T-helper 22 cell (primary cell): ENCODE results near the gene HHATL.

ENCODE experiments used
- DNase-seq: peaks from one replicate; pipeline ENCODE4 v3.0.0-alpha.2; 2020; ENCODE audit warnings: low read depth

Gene HHATL, protein sequence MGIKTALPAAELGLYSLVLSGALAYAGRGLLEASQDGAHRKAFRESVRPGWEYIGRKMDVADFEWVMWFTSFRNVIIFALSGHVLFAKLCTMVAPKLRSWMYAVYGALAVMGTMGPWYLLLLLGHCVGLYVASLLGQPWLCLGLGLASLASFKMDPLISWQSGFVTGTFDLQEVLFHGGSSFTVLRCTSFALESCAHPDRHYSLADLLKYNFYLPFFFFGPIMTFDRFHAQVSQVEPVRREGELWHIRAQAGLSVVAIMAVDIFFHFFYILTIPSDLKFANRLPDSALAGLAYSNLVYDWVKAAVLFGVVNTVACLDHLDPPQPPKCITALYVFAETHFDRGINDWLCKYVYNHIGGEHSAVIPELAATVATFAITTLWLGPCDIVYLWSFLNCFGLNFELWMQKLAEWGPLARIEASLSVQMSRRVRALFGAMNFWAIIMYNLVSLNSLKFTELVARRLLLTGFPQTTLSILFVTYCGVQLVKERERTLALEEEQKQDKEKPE

DNA sequence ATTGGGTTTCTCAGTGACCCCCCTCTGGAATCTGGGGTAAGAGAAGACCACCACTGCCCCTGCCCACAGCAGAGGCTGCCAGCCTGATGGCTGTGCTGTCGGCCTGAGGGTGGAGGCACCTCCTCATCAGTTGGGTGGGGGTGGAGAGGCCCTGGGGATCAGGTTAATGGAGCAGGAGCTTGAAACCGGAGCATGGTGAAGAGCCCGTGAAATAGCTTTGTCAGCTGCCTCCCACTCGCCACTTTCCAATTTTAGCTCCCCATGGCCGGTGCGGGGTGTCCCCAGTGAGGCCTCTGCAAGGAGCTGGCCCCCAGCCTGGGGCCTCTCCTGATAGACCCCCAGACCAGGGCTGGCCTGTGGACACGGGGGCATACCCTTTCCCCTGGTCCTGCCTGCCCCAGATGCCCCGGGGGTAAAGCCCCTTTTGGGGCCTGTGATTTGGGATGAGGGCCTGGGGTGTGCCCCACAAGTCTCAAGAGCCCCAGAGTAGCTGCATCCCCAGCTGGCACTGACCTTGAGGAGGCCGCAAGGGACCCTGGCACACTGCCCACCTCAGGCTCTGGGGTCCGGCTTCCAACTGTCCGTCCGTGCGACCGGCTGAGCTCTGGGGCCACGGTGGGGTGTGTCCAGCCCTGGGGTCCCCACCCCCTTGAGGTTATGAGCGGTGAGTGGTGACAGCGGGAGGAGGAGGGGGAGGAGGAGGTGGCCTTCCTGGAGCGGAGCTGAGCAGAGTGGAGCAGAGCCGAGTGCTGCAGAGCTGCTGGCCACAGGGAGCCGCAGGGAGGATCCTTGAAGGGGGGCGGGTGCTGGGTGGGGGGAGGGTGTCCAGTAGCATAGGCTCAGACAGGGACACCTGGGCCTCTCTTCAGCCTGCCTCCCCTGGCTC is at the start of gene HHATL:
Gene HHATL, minus strand, starts transcription at position 733 of the 886 bp plus-strand sequence. CDS start 1,972 bp downstream, outside the sequence.
- no peak for DNase-seq

DNA sequence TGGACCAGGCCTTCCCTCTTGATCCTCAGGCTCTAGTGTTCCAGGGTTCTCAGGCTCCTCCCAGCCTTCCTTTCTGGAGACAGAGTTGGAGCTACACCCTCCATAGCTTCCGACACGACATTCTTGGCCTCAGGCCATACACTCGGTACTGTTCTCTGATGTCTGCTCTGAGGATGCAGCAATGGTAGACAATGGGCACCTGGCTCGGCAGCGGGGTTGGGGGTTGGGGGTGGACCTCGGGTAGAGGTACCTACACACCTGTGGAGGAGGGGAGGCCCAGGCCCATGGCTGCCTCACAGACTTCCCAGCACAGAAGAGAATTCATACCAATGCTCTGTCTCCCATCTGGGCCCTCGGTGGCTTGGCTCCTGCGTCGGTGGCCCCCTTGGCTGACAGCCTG is 49.0 kb upstream of the HHATL start:
- DNase-seq = no peak

DNA sequence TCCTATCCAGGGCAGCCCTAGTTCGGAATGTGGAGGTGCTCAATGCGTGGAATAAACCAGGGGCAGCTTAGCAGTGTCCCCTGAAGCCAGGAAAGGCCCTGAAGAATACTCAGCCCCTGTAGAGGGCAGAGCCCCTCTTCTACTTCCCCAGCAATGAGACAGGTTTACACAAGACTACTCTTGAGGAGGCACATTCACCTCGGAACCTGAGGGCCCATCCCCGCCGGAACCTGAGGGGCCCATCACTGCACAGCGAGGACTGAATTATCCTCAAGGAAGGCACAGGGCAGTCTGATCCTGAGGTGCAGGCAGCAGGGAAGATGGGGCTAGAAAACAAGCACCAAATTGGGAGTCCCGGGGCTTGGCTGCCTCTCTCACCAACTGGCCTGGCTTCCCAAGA is 48.2 kb upstream of the HHATL start:
- no peak for DNase-seq

DNA sequence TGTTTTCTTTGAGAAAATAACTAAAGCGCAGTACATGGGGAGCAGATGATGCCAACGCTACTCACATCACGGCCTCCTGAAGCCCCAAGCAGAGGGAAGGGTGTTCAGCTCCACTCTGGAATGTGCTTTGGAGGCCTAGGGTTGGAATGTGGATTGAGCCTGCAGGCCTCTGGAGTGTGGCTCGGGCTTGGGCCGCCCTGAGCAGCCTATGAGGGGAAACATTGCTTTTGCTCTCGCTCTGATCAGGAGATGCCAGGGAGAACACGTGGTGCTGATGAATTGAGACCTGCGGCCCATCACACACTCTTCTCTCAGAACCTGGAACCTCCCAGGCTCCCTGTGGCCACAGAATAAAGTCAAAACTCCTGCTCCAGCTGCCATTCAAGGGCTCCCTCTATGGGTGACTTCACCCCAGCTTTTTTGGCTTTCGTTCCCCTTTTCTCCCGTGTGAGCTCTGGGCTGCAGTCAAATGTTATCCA is 47.2 kb upstream of the HHATL start:
- DNase-seq = no peak

DNA sequence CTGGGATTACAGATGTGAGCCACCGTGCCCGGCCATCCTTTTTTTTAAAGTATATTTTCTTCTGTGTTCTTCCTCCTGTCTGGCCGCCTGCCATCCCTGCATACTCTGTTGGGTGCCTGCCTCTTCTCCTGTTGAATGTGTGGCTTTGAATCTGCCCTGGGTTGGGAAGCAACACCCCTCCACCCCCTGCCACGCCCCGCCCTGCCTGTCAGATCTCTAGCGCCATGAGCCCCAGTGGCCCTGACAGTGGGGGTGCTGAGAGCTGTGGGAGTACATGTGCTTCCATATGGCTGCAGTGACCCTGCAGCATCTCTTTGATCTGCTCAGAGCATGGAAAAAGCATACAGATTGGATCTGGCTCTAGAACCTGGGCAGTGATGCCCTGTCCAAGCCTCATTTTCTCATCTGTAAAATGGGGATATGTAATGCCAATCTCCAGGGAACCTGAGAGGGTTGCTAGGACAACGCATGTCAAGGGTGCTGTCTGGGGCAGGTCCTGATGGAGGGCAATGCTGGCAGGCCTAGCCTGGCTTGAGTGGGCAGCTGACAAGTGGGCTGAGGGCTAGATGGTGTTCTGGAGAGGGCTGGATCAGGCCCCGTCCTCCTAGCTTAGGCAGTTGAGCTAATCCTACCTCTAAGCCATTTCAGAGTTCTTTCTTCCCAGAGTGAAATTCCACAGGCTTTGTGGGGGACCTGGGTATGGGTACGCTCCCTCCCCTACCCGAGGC is 46.6 kb upstream of the HHATL start:
- no peak for DNase-seq

DNA sequence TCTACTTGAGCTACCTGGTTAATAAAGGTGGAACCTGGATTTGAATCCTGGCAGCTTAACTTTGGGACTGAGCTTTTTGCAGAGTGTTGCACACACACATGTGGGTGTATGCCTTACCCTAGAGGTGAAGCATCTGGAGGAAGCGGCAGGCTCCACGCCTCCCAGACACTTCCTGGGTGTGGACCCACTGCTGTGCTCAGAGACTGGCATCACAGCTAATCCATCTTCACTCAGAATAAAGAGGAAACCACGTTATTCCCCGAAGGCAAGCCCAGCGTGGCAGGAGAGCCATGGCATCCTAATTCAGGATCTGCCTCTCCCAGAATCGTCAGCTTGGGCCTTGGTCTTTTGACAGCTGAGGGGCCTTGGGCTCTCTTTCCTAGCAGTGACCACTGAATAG is 45.0 kb upstream of the HHATL start:
- no peak for DNase-seq

DNA sequence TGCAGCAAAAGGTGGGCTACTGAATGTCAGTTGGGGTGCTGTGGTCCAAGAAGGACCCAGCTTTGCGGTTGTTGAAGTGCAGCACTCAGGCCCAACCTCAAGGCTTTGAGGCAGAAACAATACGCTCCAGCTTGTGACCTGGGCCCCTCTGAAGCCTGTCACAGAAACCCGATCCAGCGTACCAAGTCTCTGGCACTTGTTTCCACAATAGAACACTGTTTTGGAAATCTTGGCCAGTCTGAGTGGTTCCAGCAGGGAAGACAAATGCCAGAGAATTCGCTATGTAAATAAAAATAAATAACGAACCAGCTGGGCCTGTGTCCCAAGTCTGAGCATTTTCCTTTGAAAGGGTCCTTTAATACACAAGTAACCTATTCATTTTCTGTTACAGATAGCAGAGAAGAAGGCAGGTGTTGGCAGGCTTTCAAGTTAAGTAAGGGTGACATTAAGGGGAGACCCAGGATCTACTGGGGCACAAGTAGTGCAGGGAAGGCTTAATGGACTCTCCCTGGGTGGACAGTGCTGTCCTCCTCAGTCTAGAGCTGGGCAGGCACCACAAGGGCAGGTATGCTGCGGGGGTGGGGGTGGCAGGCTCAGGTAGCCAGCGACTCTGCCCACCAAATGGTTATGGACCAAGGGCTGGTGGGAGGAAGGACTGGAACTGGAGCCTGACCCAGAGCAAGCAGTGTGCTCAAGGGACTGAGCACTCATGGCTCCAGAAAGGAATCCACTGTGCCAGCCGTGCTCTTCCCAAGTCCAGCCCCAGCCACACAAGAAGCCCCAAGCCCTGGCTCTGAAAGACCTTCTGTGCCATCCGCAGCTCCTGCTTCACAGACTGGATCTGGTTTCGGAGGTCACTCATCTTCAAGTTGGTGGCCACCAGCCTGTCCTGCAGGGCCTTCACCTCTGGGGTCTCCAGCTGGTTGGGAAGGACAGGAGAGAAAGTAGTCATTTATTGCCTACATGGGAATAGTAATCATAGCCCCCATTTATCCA is 44.2 kb upstream of the HHATL start:
- no peak for DNase-seq

DNA sequence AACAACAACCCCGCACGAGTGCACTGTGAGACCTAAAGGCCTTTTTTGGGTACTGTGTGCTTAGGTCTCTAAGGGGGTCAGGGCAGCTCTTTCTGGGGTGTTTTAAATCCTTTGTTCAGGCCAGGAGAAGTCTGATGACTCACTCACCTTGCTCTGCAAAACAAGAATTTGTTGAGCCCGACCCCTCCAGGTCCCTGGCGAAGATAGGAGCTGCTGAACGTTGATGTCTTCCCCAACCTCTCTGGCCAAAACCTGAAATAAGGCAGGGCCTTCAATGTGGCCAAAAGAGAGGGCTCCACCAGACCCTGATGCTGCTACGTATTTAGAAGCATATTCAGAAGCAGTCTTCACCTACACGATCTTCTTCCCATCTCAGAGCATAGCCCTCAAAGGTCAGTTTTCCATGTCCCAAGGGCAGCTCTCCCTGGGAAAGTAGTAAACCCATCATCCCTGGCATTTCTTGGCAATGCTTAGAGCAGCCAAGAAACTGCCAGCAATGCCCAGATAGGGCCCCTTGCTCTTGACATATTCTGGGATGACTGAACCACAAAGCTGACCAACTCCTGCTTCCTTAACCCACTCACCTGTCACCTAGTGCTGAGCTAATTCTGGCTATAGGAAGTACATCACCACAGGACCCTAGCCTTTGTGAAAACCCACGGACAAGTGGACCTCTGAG is 43.3 kb upstream of the HHATL start:
- DNase-seq = no peak

DNA sequence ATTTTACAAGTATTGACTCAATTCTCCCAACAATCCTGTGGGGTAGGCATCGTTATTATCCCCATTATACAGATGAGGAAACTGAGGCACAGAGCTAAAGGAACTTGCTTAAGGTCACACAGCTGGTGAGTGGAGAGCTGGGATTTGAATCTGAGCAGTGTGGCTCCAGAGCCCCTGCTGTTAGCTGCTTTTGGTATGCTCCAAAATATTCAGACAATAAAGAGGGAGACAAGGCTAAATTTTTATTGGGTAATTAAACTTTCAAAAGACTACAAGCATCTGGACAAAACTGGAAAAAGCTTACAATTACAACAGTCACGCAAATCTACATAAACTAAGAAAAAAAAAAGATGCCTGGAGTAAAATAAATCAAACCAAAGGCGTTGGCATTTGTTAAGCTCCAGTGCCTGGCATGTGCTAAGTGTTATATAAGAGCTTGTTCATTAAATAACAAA is 42.7 kb upstream of the HHATL start:
- no peak for DNase-seq

DNA sequence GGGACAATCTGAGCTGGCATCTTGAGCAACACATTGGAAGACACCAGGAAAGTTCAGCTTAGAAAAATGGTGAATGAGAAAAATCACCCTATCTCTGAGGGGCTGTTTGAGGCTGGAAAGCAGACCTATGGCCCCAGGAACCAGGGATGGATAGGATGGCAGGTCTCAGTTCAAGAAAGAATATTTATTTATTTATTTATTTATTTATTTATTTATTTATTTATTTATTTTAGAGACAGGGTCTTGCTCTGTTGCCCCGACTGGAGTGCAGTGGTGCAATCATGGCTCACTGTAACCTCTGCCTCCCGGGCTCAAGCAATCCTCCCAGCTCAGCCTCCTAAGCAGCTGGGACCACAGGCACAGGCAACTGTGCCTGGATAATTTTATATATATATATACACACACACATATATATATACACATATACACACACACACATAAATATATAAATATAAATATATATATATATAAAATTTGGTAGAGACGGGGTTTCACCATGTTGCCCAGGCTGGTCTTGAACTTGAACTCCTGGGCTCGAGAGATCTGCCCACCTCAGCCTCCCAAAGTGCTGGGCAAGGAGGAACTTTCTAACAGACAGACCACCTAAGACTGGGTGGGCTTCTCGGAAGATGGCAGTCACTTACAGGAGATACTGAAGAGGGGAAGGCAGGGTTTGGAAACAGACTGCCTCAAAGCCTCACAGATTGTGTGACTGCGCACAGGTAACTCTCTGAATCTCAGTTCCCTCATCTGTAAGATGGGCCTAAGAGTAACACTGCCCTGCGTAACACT is 40.8 kb upstream of the HHATL start:
- no peak for DNase-seq

DNA sequence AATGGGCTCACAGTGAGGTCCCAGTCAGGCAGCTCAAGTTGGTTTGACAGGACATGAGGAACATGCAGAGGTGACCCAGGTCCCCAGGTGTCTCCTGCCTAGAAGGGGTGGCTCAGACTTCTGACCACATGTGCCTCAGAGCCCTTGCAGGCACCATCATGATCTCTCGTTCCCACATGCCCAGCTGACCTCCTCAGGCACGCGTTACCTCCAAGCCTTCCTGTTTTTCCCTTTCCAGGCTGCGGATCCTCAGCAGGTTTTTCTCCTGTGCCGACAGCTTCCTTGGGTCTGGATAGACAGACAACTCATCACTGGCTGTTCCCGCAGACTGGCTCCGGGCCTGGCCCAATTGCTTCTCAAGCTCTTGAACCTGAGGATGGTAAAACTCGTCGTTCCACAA is 40.1 kb upstream of the HHATL start:
- DNase-seq = no peak

DNA sequence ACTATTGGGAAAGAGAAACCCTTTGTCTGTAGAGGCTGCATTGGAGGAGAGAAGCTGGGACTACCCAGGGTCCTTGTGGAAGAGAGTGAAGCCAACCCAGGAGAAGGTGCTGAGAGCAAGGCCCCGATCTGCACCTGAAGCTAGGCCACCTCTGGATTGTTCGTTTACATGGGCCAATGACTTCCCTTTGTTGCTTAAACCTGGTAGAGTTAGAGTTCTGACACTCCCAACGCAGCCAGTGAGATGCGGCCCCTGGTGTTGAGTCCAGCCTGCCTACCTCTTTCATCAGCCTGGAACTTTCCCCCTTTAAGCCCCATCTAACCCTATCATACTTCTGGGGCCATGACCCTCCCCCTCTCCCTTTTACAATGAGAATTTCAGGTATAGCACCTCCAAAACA is 39.7 kb upstream of the HHATL start:
- no peak for DNase-seq

DNA sequence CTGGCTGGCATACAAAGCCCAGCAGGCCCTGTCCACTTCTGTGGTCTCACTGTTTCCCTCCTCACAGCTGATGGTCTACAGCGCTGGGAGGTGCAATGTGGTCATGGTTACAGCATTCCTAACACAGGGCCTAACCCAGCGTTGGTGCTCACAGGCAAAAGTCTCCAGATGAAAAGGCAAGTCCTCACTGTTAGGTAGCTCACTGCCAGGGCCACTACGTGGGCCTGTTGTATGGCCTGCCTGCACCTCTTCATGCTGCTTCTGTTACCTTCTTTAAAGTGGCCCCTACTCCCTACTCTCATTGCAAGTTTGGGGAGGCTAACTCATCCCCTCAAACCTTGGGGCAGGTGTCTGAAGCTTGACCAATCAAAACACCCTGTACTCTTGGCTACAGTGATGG is 39.2 kb upstream of the HHATL start:
- DNase-seq = no peak

DNA sequence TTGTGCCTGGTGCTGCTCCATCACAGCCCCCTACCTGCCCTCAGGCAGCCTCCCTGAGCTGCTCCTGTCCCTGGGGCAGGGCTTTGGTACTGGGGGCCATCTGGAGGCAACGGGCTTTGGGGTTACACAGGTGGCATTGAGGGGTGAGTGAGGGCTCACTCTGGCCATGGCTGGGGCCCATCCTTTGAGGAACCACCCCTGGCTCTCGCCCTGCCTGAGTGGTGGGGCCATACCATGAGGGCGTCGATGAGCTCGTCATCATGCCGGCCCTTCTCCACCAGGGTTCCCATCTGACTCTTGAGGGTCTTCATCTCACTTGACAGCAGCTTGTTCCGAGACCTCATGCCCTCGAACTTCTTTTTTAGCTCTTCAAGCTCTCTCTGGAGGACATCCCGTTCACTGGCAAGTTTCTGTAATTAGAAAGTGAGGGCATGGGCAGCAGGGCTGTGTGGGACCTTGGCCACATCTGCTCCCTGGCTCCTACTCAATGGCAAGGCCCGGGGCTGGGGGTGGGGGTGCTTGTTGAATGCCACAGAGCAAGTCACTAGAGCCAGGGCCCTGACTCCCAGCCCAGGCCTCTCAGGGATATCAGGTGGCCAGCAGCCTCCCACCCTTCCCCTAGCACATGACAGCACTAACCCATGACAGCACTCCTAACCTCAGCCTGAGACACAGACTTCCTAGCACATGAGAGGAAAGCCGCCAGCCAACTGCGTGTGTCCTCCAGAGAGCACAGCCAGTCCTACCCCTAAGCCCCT is 37.0 kb upstream of the HHATL start:
- no peak for DNase-seq

DNA sequence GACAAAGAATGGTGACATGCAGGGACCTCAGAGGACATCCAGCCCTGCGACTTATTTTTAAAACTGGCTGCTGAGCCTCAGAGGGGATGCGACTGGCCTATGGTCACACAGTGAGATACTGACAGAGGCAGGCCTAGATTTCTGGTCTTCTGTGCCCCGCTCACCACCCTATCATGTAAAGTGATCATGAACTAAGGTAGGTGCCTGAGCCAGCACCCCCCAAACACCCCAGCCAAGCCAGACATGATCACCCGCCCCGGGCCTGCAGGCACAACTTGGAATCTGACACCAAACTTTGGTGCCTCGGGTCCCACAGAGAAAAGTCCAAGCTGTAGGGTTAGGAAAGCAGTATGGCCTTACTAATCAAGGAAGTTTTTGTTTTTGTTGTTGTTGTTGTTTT is 33.9 kb upstream of the HHATL start:
- no peak for DNase-seq

DNA sequence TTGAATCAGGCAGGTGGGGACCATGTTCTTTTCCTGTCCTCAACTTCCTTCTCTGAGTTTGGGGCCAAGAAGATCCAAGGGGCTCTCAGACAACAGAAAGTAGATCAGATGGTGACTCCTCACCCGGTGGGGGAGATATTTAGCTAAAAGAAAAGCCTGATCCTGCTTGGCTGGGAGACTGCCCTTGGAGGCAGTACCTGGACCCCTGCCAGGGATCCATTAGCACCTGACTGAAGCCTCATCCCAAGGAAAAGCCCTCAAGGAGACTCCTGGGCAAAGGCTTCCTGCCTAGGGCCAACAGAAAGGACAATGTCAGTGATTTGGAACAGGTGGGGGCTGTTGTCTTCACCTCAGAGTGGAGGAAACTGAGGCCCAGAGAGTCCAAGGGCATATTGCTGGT is 33.5 kb upstream of the HHATL start:
- no peak for DNase-seq

DNA sequence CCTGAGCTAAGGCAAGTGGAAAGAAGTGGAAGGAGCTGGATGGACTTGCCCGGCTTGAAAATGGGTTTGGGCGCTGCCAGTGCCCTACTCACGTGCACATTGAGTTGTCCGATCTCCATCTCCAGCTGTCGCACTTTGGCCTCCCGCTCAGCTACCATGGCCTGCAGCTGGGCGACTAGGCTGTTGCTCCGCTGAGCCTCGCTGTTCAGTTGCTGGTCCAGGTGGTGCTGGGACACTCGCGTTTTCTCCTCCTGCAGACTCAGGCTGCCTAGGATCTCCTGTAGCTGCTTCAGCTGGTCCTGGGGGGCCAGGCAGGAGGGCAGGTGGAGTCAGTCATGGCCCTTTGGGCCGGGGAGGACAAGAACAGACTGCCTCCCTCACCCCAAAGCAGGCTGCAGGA is 33.0 kb upstream of the HHATL start:
- DNase-seq = no peak

DNA sequence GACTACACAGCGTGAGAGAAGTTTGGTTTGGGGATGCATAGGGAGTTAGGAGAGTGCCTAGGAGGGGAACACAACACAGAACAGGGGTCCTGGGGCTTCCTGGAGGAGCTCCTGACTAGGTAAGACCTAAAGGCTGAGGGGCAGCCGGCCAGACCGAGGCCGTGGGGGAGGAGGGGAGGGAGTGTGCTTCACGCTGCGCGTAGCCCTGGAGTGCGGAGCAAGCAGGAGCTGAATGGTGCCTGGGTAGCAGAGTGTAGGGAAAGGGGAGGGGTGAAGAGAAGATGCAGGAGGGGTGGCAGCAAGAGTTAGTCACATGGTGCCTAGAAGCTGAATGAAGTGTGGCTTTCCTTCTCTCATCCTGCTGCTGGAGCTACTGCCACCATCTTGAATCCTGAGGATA is 32.4 kb upstream of the HHATL start:
- DNase-seq = no peak
